SK-MEL-5 (cell line): ENCODE results near the gene MUC13. TPM values are rescaled to one million over a fixed set of nuclear protein-coding genes. Genes with fewer than 3 reads are reported as not detected.

Experiments
- DNase-seq: peaks from one replicate; pipeline ENCODE4 v3.0.0-alpha.2; 2016; ENCODE audit warnings: low read depth, low spot score
- in situ Hi-C: cut with HindIII; loops from 2 replicates; pipeline ENCODE4 v1.10.0; 2016; ENCODE audit warnings: low sequenced_read_pairs, high pct_unique_total_duplicates, low pct_unique_long_range_greater_than_20kb
- total RNA-seq: library from RNA; depleted of rRNA; stranded (reverse); fragments of >200 nt; shearing (Covaris generic); gene quantifications from 2 replicates; pipeline ENCODE4 v1.2.3, GENCODE V29; 2014; rRNA removed

The MUC13 gene
- total RNA-seq, 1 experiment from 2014 or later, result 0.03 TPM

DNA sequence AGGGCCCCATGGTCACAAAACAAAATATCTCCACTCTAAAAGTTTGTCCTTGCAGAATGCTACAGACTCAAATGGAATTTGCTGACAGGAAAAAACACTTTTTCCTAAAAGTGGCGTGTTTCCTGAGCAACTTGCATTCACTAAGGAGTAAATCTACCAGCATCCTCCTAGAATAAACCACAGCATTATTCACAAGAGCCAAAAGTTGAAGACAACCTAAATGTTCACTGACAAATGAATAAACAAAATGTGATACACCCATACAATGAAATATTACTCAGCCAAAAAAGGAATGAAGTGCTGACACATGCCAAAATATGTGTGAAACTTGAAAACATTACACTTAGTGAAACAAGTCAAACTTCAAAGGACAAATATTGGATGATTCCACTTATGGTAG lies 76.3 kb downstream of the MUC13 start:
- no peak for DNase-seq
- in situ Hi-C loops, result no loop called here

DNA sequence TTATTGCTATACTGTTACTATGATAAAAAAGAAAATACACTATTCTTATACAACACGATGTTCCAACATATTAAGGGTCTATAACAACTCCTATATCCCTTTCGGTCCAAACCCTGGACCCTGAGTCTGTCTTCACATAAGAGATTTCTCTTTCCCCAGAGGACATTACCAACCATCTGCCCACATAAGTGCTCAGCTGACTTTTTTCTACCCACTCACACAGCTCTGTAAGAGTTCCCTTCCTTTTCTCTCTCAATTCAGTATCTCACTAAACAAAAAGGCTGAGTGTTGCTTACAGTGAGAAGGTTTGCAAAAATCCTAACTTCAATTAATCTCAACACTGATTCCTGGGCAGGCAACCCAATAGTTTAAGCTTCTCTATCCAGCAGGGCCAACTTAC lies 77.9 kb downstream of the MUC13 start:
- peak; percentile 13 for DNase-seq
- in situ Hi-C loops, result no loop called here

Other genes starting within 250 kb of the MUC13 start
- gene UMPS, start 204.3 kb downstream of the MUC13 start, total RNA-seq, result 34.9 and 37.3 TPM in 2 replicates
- gene ITGB5, start 47.4 kb downstream of the MUC13 start, total RNA-seq, result 103 and 116 TPM in 2 replicates
- 6.3 and 7.7 TPM in 2 replicates for gene HEG1, start 121.2 kb upstream of the MUC13 start, total RNA-seq